Skeletal muscle tissue (tissue), 4 donors: ENCODE measurements around the gene POLD4. TPM values are rescaled to one million over a fixed set of nuclear protein-coding genes. Genes with fewer than 3 reads are reported as not detected.

Experiments
- H3K27ac ChIP-seq: one replicate; pipeline ENCODE4 v1.7.0; 2013; ENCODE audit warnings: mild to moderate bottlenecking, low read depth, low read length, inconsistent platforms
- H3K27me3 ChIP-seq, 3 donors: one replicate each; pipeline ENCODE4 v1.7.0; 2013; ENCODE audit warnings: low read length in 3 of 3; ENCODE audit not compliant: control insufficient read depth in 3 of 3, insufficient read depth in 3 of 3
- H3K36me3 ChIP-seq, 3 donors: one replicate each; pipeline ENCODE4 v1.7.0; 2013; ENCODE audit warnings: low read length in 3 of 3; ENCODE audit not compliant: control insufficient read depth in 3 of 3, insufficient read depth in 3 of 3
- H3K4me1 ChIP-seq, 3 donors: one replicate each; pipeline ENCODE4 v1.7.0; 2013; ENCODE audit warnings: low read length in 3 of 3, mild to moderate bottlenecking in 3 of 3; ENCODE audit not compliant: control insufficient read depth in 3 of 3, insufficient read depth in 3 of 3
- H3K4me3 ChIP-seq, 3 donors: one replicate each; pipeline ENCODE4 v1.7.0; 2013; ENCODE audit warnings: low read length in 3 of 3
- H3K9ac ChIP-seq, 3 donors: one replicate each; pipeline ENCODE4 v1.7.0; 2013; ENCODE audit warnings: low read length in 3 of 3, mild to moderate bottlenecking in 3 of 3, moderate library complexity in 2 of 3, low read depth in 1 of 3
- H3K9me3 ChIP-seq, 3 donors: one replicate each; pipeline ENCODE4 v1.7.0; 2013; ENCODE audit warnings: low read length in 3 of 3; ENCODE audit not compliant: control insufficient read depth in 3 of 3
- total RNA-seq: library from RNA; depleted of rRNA; stranded (reverse); fragments of >200 nt; gene quantifications from one replicate; pipeline ENCODE4 v1.2.3, GENCODE V29; 2014
- donor health status: Osteomylitis.

The POLD4 gene
- total RNA-seq, 1 donor from 2014 or later: 14.6 TPM

- H3K36me3 ChIP-seq: no peaks in the 10 kb centered on the region
- H3K27ac ChIP-seq: no peak overlapping the region
- H3K4me1 ChIP-seq: peaks cover 11 to 13% (median 11%) of the 10 kb centered on the region in 3 donors
- no peak overlapping the region for H3K4me3 ChIP-seq
- peaks cover 12 to 35% (median 33%) of the 10 kb centered on the region in 3 donors for H3K27me3 ChIP-seq
- H3K9ac ChIP-seq: no peak overlapping the region
- no peaks in the 10 kb centered on the region for H3K9me3 ChIP-seq
These were observed 23.8 kb upstream of the POLD4 start for GRCh38 chr11:67376873-67377808.

GRCh38 chr11:67376063-67376820, 22.9 kb upstream of the POLD4 start:
- Histone ChIP-seq H3K27me3 (peaks cover 12 to 40% (median 37%) of the 10 kb centered on the region in 3 donors), H3K9ac (no peak overlapping the region), H3K4me3 (no peak overlapping the region), H3K4me1 (peaks cover 16 to 20% (median 19%) of the 10 kb centered on the region in 3 donors), H3K36me3 (no peaks in the 10 kb centered on the region), H3K27ac (no peak overlapping the region), H3K9me3 (no peaks in the 10 kb centered on the region)

GRCh38 chr11:67375320-67376055, 22.1 kb upstream of the POLD4 start:
- Histone ChIP-seq H3K4me3 (no peak overlapping the region), H3K36me3 (no peaks in the 10 kb centered on the region), H3K9ac (no peak overlapping the region), H3K27me3 (peaks cover 18 to 44% (median 40%) of the 10 kb centered on the region in 3 donors), H3K9me3 (no peaks in the 10 kb centered on the region), H3K27ac (no peak overlapping the region), H3K4me1 (peaks cover 16 to 27% (median 21%) of the 10 kb centered on the region in 3 donors)

- H3K27me3 ChIP-seq: peaks cover 18 to 48% (median 44%) of the 10 kb centered on the region in 3 donors
- peak overlapping the region in 2 of 3 donors; percentile 51 to 54 for H3K9ac ChIP-seq
- H3K4me3 ChIP-seq: peak overlapping the region in 1 of 3 donors; percentile 50
- peak overlapping the region; percentile 71 for H3K27ac ChIP-seq
- peaks cover 16 to 28% (median 21%) of the 10 kb centered on the region in 3 donors for H3K4me1 ChIP-seq
- no peaks in the 10 kb centered on the region for H3K9me3 ChIP-seq
- no peaks in the 10 kb centered on the region for H3K36me3 ChIP-seq
These were observed 21.4 kb upstream of the POLD4 start for GRCh38 chr11:67374571-67375281.

- H3K36me3 ChIP-seq: no peaks in the 10 kb centered on the region
- H3K9me3 ChIP-seq: no peaks in the 10 kb centered on the region
- peaks cover 18 to 52% (median 52%) of the 10 kb centered on the region in 3 donors for H3K27me3 ChIP-seq
- H3K27ac ChIP-seq: peak overlapping the region; percentile 71
- H3K9ac ChIP-seq: peak overlapping the region; percentile 51 to 65 (median 54)
- peak overlapping the region; percentile 48 to 63 (median 50) for H3K4me3 ChIP-seq
- peaks cover 16 to 31% (median 21%) of the 10 kb centered on the region in 3 donors for H3K4me1 ChIP-seq
These were observed 20.6 kb upstream of the POLD4 start for GRCh38 chr11:67373648-67374570.

GRCh38 chr11:67372993-67373647, 19.8 kb upstream of the POLD4 start, which contains the start of gene CLCF1:
CLCF1 (minus strand) TSS chr11:67373598; CDS start chr11:67373539, 59 bp downstream.
- Histone ChIP-seq H3K36me3 (no peaks in the 10 kb centered on the region), H3K9ac (peak within 1 kb of the TSS; percentile 51 to 68 (median 65)), H3K4me1 (peaks cover 16 to 31% (median 25%) of the 10 kb centered on the region in 3 donors), H3K4me3 (peak within 1 kb of the TSS; percentile 48 to 63 (median 50)), H3K27ac (peak within 1 kb of the TSS; percentile 71), H3K9me3 (no peaks in the 10 kb centered on the region), H3K27me3 (peaks cover 21 to 58% (median 54%) of the 10 kb centered on the region in 3 donors)

- Histone ChIP-seq H3K36me3 (no peaks in the 10 kb centered on the region), H3K27me3 (peaks cover 21 to 58% (median 58%) of the 10 kb centered on the region in 3 donors), H3K9ac (peak overlapping the region in 1 of 3 donors; percentile 66), H3K9me3 (no peaks in the 10 kb centered on the region), H3K4me3 (peak overlapping the region in 2 of 3 donors; percentile 50 to 60), H3K4me1 (peaks cover 16 to 31% (median 27%) of the 10 kb centered on the region in 3 donors), H3K27ac (peak overlapping the region; percentile 19)
These were observed 19.1 kb upstream of the POLD4 start for GRCh38 chr11:67372321-67372992.
